Measurements from ENCODE around the gene SPOPL.
"Not testable (repeated sequence)": the region's sequence is repeated elsewhere in the genome, so short reads cannot be mapped to it uniquely, and the experiment has no call there.

The SPOPL gene

DNA sequence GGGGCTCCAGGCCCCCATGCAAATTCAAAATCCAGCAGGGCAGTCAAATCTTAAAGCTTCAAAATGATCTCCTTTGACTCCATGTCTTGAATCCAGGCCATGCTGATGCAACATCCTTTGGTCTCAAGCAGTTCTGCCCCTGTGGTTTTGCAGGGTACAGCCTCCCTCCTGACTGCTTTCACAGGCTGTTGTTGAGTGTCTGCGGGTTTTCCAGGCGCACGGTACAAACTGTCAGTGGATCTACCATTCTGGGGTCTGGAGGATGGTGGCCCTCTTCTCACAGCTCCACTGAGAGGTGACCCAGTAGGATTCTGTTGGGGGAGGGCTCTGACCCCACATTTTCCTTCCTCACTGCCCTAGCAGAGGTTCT lies 22.1 kb downstream of the SPOPL start:
- not testable (repeated sequence) for DNase-seq

DNA sequence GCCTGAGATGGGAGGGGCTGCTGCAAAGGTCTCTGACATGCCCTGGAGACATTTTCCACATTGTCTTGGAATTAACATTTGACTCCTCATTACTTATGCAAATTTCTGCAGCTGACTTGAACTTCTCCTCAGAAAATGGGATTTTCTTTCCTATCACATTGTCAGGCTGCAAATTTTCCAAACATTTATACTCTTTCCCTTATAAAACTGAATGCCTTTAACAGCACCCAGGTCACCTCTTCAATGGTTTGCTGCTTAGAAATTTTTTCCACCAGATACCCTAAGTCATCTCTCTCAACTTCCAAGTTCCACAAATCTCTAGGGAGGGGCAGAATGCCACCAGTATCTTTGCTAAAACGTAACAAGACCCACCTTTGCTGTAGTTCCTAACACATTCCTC lies 22.8 kb downstream of the SPOPL start:
- not testable (repeated sequence) for DNase-seq

DNA sequence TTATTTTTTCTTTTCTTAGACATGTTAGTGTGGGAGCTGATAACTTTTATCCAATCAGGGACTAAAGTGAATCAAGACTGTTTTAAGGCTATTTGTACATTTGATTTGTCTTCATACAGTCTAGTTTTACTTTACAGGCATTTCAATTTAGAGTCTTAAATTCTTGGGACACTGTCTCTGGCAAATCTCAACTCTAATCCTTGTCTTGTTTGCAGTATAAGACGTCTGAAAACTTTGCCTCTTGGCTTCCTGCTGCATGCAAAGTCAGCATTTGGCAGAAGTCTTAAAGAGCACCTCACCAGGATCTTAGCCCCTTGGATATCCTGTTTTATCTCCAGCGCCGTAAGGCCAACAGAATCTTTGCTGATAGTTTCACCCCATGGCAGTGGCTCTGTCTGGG lies 30.3 kb downstream of the SPOPL start:
- DNase-seq, result no peak

DNA sequence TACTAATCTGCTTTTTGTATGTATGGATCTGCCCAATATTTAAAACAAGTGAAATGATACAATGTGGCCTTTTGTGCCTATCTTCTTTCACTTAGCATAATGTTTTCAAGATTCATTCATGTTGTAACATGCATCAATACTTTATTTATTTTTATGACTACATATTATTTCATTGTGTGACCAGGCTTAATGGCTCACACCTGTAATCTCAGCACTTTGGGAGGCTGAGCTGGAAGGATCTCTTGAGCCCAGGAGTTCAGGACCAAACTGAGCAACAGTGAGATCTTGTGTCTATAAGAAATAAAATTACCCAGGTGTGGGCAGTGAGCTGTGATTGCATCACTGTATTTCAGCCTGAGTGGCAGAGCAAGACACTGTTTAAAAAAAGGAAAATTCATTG lies 33.2 kb downstream of the SPOPL start:
- DNase-seq, result no peak

DNA sequence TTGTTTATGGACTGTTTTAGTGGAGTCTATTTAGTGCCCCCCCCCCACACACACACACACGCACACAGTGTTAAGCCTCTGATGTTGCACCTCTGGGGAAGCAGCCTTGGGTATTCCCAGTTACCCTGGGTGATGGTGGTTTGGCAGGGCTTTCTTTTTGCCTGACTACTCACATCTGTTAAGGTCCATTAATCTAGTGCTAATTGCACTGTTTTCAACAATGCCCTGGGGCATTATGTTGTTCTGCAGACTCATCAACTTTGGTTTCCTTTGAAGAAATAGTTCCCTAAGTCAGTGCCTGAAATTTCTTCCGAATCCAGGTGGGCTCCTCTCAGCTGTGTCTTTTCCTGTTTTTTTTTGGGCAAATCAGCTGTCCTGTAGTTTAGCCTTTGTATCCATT lies 34.7 kb downstream of the SPOPL start:
- DNase-seq, result no peak

GRCh38 chr2:138536740-138537139 lies 35.2 kb downstream of the SPOPL start:
- DNase-seq, result no peak

GRCh38 chr2:138537170-138537915 lies 35.8 kb downstream of the SPOPL start:
- DNase-seq, result no peak

DNA sequence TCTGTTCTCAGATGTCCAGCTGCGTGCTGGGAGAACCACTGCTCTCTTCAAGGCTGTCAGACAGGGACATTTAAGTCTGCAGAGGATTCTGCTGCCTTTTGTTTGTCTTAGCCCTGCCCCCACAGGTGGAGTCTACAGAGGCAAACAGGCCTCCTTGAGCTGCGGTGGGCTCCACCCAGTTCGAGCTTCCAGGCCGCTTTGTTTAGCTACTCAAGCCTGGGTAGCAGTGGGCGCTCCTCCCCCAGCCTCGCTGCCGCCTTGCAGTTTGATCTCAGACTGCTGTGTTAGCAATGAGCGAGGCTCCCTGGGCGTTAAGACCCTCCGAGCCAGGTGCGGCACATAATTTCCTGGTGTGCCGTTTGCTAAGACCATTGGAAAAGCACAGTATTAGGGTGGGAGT lies 42.6 kb downstream of the SPOPL start:
- not testable (repeated sequence) for DNase-seq

DNA sequence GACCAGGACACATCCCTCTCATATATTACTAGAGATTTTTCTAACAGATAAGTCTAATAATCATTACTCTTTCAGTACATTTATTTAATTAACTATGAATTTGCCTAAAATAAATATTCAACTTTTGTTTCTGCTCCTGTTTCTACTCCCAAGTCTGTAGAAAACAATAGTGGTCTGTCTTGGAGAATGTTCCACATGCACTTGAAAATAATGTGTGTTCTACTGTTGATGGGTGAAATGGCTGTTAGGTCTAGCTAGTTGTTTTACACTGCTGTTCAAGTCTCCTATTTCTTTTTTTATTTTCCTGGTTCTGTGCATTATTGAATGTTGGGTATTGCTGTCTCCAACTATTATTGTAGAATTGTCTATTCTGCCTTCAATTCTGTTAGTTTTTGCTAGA lies 47.2 kb downstream of the SPOPL start:
- DNase-seq, result no peak

DNA sequence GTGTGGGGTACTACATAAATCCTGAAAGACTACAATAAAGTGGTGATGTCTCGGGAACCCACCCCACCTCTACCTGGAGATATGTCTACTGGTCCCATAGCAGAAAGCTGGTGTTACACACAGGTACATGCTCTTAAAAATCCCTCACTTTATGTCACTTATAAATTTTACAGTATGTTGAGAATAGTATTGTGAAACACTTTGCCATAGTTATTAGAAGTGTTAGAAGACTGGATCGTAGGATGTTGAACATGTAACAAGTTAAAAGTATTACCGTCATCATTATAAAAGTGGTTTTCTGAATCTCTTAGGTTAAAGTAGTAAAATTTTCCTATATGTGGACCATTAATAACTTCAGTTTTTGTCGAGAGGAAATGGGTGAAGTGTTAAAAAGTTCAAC lies 48.6 kb downstream of the SPOPL start:
- no peak for DNase-seq

GRCh38 chr2:138550670-138551287 lies 49.2 kb downstream of the SPOPL start:
- DNase-seq, result no peak

- no peak for DNase-seq
These were observed 52.6 kb downstream of the SPOPL start for GRCh38 chr2:138554123-138554522.

DNA sequence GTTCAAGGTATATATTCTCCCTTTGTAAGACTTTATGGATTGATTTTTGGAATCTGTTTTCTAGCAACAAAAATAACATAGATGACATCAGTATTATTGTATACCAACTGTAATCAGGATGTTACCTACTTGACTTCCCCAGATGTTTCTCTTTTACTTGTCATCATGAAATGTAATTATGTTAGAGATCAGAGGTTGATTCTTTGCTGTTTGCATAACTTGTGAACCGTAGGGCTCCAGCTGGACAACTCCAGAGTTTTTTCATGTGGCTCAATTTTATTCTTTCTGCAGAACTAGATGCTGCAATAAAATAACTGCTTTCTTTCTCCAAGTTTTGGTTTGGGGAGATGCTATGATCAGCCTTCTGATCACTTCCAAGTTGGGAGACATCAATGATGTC lies 58.1 kb downstream of the SPOPL start:
- DNase-seq, result no peak

- no peak for DNase-seq
These were observed 63.1 kb downstream of the SPOPL start for GRCh38 chr2:138564586-138565229.

- no peak for DNase-seq
These were observed 63.6 kb downstream of the SPOPL start for GRCh38 chr2:138565230-138565598.

GRCh38 chr2:138572318-138572717 lies 70.7 kb downstream of the SPOPL start:
- DNase-seq, result no peak

DNA sequence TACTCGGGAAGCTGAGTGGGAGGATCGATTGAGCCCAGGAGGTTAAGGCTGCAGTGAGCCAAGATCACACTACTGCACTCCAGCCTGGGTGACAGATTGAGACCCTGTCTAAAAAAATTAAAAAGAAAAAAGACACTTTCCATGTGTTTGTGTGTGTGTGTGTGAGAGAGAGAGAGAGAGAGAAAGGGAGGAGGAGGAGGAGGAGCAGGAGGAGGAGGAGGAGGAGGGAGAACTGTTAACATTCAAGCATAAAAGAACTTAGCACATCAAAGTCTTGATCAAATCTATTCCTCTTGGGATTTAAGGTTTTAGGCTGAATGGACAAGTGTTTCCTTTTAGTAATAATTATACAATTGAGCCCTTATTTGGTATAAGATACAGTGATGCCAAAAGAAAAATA lies 75.5 kb downstream of the SPOPL start:
- DNase-seq, result no peak

- no peak for DNase-seq
These were observed 78.0 kb downstream of the SPOPL start for GRCh38 chr2:138579556-138579955.

GRCh38 chr2:138581909-138582308 lies 80.3 kb downstream of the SPOPL start:
- DNase-seq, result no peak

DNA sequence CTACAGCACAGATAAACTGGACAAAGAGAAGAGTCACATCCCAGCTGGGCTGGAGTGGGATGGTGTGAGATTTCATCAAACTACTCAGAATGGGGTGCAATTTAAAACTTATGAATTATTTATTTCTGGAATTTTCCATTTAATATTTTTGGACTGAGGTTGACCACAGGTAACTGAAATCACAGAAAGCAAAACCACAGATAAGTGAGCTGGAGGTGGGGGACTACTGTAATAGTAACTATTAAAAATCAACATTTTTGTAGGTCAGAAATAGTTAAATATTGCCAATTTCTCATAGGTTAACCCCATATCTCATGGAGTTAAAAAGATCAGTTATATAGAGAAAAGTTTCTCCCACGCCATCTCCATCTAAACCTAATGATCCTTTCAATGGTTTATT lies 88.1 kb downstream of the SPOPL start:
- DNase-seq, result no peak

DNA sequence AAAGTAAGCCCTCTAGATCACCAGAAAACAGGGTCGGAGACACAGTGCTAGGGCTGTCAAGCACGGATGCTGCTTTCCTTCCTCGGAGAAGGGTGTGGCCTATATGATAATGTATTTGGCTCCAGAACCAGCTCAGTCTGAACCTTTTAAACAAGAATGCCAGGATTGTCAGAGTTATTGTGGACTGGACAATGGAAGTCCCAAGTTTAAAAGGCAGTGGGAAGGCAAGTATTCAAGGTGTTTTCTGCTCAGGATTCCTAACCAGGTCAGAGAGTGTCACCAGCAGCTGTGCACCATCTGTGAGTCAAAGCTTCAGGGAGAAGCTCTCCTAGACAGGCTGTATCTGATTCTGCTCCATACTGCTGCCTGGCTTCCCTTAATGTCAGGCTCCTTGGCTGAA lies 94.8 kb downstream of the SPOPL start:
- DNase-seq, result no peak

DNA sequence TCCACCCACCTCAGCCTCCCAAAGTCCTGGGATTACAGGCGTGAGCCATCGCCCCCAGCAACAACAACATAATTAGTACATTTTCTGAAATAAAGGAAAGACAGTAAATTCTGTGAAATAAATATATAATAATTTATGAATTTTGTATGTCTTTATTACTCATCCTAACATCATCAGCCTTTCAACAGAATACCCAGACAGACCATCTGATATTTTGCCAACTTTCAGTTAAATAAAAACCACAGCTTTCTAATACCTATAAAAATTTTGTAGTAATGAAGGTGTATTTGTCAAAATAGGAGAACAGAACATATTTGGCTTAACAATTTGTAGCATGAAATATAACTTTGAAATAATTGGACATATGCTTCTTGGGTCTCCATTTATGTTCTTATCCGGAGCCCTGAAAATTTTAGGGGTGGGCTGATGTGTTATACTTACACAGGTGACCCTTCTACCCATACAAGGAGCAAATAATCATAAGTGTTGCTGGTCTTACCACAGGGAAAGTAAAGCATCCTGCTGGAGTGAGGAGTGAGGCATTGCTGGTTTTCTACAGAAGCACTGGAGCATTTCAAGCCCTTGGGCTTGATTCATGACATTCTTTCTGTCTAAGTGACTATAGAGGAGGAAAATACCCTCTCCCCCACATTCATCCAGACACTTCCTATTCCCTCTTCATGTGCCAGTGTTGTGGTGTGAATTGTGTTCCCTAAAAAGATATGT lies 99.3 kb downstream of the SPOPL start:
- DNase-seq, result peak; percentile 1

GRCh38 chr2:138601458-138602165 lies 100.0 kb downstream of the SPOPL start:
- peak; percentile 8 for DNase-seq
